Measurements from ENCODE around the gene NEDD8. TPM values are rescaled to one million over a fixed set of nuclear protein-coding genes. Genes with fewer than 3 reads are reported as not detected.
"Not testable (repeated sequence)": the region's sequence is repeated elsewhere in the genome, so short reads cannot be mapped to it uniquely, and the experiment has no call there.

Gene NEDD8
- polyA plus RNA-seq, 1 donor from 2014 or later = 273 TPM

DNA sequence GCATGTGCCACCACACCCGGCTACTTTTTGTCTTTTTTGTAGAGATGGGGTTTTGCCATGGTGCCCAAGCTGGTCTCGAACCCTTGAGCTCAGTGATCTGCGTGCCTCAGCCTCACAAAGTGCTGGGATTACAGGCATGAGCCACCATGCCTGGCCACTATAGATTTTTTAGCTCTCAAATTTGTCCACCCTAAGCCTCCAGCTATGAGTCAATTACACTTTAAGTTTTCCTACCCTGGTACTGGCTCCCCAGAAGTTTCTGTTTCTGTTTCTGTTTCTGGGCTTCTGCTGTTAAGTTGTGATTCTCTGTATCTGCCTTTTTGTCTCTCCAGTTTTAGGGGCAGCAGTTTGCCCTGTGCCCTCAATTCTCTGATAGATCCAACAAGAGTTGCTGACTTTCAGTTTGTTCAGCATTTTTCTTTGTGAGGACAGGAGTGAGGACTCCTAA lies 14.6 kb upstream of the NEDD8 start:
- H3K27me3 Mint-ChIP-seq = no peaks in the 10 kb centered on the region
- peaks cover 4% of the 10 kb centered on the region for H3K36me3 Mint-ChIP-seq
- peak overlapping the region; percentile 67 to 89 (median 78) for H3K4me3 Mint-ChIP-seq
- peak overlapping the region; percentile 57 to 91 (median 60) for H3K27ac Mint-ChIP-seq
- H3K4me1 Mint-ChIP-seq = peaks cover 17 to 35% (median 22%) of the 10 kb centered on the region in 3 donors
- H3K9me3 Mint-ChIP-seq = no peaks in the 10 kb centered on the region

DNA sequence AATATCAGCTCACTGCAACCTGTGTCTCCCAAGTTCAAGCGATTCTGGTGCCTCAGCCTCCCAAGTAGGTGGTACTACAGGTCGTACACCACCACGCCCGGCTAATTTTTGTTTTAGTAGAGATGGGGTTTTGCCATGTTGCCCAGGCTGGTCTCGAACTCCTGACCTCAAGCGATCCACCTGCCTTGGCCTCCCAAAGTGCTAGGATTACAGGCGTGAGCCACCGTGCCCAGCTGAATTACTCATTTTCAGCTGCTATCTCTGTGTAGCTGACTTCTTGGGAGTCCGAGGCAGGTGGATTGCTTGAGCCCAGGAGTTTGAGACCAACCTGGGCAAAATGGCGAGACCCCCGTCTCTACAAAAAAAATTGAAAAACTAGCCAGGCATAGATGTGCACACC lies 13.2 kb upstream of the NEDD8 start:
- not testable (repeated sequence) for H3K27me3 Mint-ChIP-seq, H3K36me3 Mint-ChIP-seq, H3K9me3 Mint-ChIP-seq
- peak overlapping the region in 2 of 4 donors; percentile 55 to 88 for H3K4me3 Mint-ChIP-seq
- H3K4me1 Mint-ChIP-seq = peaks cover 23 to 37% (median 30%) of the 10 kb centered on the region in 3 donors
- peak overlapping the region in 1 of 3 donors; percentile 77 for H3K27ac Mint-ChIP-seq

DNA sequence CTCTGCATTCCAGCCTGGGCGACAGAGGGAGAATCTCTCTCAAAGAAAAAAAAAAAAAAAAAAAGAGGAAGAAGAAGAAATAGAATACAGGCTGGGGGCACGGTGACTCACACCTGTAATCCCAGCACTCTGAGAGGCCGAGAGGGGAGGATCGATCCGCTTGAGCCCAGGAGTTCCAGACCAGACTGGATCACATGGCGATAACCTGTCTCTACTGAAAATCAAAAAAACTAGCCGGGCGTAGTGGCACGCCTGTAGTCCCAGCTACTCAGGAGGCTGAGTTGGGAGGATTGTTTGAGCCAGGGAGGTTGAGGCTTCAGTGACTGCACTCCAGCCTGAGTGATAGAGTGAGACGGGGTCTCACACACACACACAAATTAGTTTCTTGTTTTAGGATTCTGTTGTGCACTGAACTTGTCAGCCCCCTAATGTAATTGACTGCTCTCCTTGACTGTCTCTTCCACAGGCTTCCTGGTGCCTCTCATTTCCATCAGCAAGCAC lies 11.2 kb upstream of the NEDD8 start:
- peak overlapping the region; percentile 92 to 98 (median 95) for H3K4me3 Mint-ChIP-seq
- no peaks in the 10 kb centered on the region for H3K9me3 Mint-ChIP-seq
- peaks cover 38 to 45% (median 42%) of the 10 kb centered on the region in 3 donors for H3K4me1 Mint-ChIP-seq
- peaks cover 2% of the 10 kb centered on the region for H3K36me3 Mint-ChIP-seq
- no peaks in the 10 kb centered on the region for H3K27me3 Mint-ChIP-seq
- H3K27ac Mint-ChIP-seq = peak overlapping the region; percentile 98 to 100 (median 99)

DNA sequence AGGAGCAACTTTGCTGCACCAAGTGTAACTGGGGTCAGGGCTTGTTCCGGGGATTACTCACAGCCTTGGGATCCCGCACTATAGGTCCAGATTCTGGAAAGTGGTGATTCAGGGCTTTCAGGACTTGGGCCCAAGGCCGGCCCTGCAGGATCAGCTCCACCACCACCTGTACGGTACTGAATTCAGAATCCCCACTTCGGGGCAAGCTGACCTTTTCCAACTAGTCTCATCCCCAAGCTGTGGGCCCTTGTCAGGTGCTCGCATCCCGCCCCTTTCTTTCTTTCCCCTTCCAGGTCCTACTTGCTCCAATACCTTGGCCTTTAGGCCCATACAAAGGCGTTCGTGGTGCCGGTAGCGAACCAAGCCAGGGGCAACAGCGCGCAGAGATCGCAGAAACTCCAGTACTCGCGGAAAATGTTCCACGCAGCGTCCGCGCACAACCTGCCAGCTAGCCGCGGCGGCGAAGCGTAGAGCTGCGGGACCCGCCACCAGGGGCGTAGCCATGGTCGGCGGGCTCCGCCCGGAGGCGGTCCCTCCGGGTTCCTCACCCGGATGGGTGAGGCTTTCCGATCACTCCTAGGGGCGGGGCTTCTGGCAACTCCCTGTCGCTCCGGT lies 9.8 kb upstream of the NEDD8 start:
- peaks cover 2% of the 10 kb centered on the region for H3K36me3 Mint-ChIP-seq
- no peaks in the 10 kb centered on the region for H3K9me3 Mint-ChIP-seq
- H3K27ac Mint-ChIP-seq = peak overlapping the region; percentile 98 to 100 (median 99)
- peaks cover 35 to 45% (median 40%) of the 10 kb centered on the region in 3 donors for H3K4me1 Mint-ChIP-seq
- no peaks in the 10 kb centered on the region for H3K27me3 Mint-ChIP-seq
- peak overlapping the region; percentile 92 to 98 (median 95) for H3K4me3 Mint-ChIP-seq

DNA sequence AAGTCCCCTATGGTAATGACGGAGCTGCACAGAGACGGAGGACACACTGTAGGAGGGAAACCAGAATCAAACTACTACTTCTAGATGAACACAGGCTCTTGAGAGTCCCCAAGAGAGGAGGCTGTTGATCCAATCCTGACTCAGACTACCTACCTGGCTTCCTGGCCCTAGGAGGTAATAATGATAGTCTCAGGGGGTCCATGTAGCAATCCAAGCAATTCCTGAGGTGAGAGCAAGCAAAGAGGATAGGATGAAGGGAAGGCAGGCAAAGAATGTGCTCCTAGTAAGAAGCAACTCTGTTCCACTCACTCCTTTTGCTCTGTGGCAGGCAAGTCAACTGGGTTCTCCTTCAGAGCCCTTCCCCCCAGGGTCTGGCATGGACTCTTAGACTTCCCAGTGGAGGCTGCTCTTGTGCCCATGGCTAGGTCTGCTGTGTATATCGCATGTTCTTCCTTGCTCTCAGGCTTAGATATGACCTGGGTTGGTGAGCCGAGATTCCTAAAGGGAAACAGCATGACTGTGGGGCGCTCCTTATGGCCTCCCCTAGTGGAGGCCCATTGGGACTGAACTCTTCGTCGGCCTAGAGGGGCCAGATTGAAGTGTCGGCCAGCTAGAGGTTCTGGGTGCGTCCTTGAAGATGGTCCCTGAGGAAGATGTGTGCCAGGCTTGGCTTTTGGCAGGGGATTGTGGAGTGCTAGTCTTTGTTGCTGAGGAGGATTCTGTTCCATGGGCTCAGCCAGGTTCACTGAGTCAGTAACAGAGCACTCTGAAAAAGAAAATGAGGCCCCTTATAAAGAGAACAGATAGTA lies 8.1 kb upstream of the NEDD8 start:
- no peaks in the 10 kb centered on the region for H3K9me3 Mint-ChIP-seq

DNA sequence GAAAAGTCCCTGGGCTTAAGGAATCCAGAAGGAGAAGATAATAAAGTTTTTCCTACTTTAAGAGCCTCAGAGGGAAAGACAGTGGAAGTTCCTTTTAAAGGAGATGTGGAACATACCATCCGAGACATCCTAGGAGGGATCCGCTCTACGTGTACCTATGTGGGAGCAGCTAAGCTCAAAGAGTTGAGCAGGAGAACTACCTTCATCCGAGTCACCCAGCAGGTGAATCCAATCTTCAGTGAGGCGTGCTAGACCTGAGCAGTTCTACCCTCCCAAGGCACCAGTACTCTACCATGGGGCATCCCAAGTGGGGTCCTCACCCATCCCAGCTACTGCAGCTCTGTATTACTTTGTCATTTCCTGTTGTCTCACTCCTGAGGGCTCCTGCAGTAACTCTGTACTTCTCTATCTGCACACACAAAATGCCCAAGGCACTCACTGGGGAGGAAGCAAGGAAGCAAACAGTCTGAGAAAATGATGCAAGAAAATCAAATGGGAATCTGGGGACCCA lies 6.4 kb upstream of the NEDD8 start:
- H3K4me1 Mint-ChIP-seq = peaks cover 31 to 48% (median 45%) of the 10 kb centered on the region in 3 donors

More for the DNA sequence above, 8.1 kb upstream of the NEDD8 start:
- no peaks in the 10 kb centered on the region for H3K27me3 Mint-ChIP-seq
- peaks cover 2% of the 10 kb centered on the region for H3K36me3 Mint-ChIP-seq
- H3K27ac Mint-ChIP-seq = peak overlapping the region; percentile 44 to 92 (median 59)
- H3K4me3 Mint-ChIP-seq = peak overlapping the region; percentile 79 to 96 (median 93)
- H3K4me1 Mint-ChIP-seq = peaks cover 39 to 45% (median 44%) of the 10 kb centered on the region in 3 donors

DNA sequence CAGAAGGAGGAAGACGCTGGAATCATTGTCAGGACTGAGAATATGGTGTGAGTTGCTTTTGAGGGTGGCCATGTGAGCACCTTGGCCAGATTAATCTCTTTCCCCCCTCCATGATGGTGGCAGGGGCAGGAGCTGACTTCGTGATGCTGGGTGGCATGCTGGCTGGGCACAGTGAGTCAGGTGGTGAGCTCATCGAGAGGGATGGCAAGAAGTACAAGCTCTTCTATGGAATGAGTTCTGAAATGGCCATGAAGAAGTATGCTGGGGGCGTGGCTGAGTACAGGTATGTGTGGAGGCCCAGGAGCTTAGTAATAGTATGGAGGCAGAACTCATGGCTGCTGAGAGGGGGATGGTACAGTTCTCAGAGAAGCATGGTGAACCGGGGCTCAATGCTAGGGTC lies 6.0 kb upstream of the NEDD8 start:
- peaks cover 28 to 52% (median 44%) of the 10 kb centered on the region in 3 donors for H3K4me1 Mint-ChIP-seq
- peak overlapping the region in 2 of 4 donors; percentile 39 to 92 for H3K4me3 Mint-ChIP-seq
- H3K9me3 Mint-ChIP-seq = no peaks in the 10 kb centered on the region
- no peaks in the 10 kb centered on the region for H3K27me3 Mint-ChIP-seq
- peak overlapping the region in 1 of 3 donors; percentile 39 for H3K27ac Mint-ChIP-seq
- no peaks in the 10 kb centered on the region for H3K36me3 Mint-ChIP-seq

More for the DNA sequence above, 6.4 kb upstream of the NEDD8 start:
- Mint-ChIP-seq H3K9me3 (no peaks in the 10 kb centered on the region), H3K4me3 (peak overlapping the region in 2 of 4 donors; percentile 39 to 92), H3K36me3 (no peaks in the 10 kb centered on the region), H3K27me3 (no peaks in the 10 kb centered on the region), H3K27ac (peak overlapping the region; percentile 35 to 92 (median 84))

DNA sequence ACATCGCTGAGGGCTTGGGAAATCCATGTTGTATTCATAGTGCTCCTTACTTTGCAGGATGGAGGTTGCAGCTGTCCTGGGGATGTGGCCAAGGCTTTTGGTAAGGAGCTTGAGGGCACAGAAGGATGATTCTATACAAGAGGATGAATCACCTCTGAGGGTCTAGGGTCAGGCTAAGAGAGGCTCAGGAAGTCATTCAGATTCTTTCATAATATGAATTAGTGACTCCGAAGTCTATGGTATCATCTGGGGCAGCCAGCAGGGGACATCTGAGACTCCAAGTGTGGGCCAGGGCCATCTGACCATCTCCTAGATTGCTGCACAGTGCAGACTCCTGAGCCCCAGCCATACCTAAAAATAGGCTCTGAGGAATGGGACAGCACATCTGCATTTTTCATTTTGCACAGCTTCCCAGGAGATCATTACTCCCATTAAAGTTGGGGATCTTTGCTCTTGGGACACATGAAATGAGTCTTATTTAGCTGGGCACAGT lies 5.3 kb upstream of the NEDD8 start:
- Mint-ChIP-seq H3K9me3 (no peaks in the 10 kb centered on the region), H3K27me3 (no peaks in the 10 kb centered on the region), H3K4me1 (peaks cover 21 to 53% (median 49%) of the 10 kb centered on the region in 3 donors), H3K36me3 (no peaks in the 10 kb centered on the region), H3K27ac (peak overlapping the region in 1 of 3 donors; percentile 39), H3K4me3 (peak overlapping the region in 2 of 4 donors; percentile 1 to 92)

DNA sequence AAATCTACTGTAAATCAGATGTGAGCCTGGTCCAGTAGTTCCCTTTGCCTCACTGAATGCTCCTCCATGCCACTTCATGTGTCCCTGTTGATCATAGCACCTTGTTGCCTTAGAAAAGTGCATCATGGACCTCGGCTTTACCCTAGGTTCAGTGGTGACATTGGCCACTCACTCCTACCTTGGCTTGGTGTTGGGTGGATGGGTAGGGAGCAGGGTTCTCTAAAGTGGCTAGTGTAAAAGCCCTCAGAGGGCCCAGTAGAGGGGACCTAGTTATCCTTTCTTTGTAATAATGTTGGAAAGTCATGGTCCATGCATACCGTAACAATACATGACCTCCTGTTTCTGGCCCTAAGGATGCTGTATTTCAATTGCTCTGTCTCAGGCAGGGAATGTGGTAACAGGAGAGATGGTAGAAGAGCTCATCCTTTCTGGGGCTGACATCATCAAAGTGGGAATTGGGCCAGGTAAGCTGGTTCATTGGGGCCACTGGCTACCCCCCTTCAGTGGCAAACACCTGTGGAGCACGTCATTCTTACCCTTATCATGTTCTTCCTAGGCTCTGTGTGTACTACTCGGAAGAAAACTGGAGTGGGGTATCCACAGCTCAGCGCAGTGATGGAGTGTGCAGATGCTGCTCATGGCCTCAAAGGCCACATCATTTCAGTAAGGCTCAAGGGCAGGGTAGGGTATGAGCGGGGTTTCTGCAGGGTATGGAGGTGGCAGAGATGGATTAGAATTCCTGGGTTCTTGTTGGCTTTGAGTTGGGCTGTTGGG lies 4.7 kb upstream of the NEDD8 start:
- Mint-ChIP-seq H3K9me3 (no peaks in the 10 kb centered on the region), H3K4me3 (peak overlapping the region in 1 of 4 donors; percentile 92), H3K27ac (peak overlapping the region in 1 of 3 donors; percentile 77), H3K27me3 (no peaks in the 10 kb centered on the region), H3K4me1 (peaks cover 23 to 53% (median 48%) of the 10 kb centered on the region in 3 donors), H3K36me3 (no peaks in the 10 kb centered on the region)

DNA sequence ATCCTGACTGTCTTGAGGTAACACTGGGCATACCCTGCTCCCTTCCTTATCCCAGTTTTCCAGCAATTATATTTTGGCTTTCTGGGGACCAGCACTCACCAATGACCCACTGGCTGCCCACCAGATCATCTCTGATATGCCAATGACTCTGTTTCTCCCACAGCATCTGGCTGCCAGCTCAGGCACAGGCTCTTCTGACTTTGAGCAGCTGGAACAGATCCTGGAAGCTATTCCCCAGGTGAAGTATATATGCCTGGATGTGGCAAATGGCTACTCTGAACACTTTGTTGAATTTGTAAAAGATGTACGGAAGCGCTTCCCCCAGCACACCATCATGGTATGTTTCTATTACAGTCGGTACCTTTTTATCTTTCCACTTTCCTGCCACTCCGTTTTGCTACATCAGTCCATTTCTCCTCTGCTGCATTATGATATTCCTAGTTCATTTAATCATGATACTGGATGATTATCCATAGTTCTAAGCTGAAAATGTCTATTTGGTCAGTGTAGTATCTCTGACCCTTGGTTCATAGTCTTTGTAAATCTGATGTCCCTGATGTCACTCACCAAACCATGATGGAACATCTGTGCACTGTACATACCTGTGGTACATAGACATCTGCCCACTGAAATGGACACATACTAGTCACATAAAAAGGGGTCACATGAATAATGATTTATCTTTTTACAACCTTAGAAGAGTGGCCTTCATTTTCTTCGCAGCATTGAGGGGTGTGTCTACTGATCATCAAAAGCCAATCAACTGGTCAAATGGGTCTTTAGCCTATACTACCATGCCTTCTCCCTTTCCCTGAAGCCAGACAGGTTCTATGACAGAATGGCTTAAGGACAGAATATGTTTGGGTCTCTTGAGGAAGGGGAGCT lies 3.9 kb upstream of the NEDD8 start:
- H3K36me3 Mint-ChIP-seq = no peaks in the 10 kb centered on the region
- peak overlapping the region in 1 of 4 donors; percentile 92 for H3K4me3 Mint-ChIP-seq
- H3K27me3 Mint-ChIP-seq = no peaks in the 10 kb centered on the region
- no peaks in the 10 kb centered on the region for H3K9me3 Mint-ChIP-seq
- peak overlapping the region; percentile 76 to 81 (median 77) for H3K27ac Mint-ChIP-seq
- peaks cover 30 to 57% (median 53%) of the 10 kb centered on the region in 3 donors for H3K4me1 Mint-ChIP-seq

DNA sequence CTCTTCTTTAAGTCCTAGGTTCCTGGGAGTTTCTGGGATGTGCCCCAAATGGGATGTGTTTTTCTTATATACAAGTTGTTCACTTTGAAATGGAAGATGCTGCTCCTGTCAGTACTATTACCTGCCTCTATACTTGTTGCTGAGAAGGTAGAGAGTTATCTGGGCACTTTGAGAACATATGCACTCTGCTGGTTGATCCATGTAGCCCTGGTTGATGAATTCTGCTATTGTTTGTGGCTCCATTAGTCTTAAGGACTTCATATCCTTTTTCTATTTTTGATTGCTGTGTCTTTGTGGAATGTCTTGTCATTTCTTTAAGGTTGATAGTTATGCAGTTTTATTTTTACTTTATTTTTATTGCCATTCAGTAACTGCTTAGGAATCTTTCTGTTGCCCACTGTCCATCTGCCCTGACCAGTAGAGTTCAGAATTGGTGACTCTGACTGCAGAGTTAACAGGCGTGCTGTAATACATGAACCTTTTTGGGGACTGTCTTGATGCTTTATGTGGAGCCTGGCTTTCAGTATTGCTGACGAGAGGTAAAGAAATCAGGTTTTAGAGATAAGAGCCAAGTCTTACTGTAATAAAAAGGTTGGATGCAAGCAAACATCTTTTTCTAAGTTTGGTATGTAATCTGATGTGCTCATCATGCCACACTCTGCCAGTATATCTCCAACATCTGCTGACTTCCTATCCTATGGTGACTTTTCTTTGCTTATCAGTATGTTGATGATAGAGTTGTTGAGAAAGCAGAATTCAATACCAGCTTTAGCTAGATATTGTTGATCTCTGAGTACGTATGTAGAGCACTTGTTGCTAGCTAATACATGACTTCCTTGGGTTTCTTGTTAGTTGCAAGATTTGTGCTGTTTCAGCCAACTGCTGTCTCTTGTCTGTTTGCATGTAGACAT lies 2.2 kb upstream of the NEDD8 start:
- Mint-ChIP-seq H3K4me1 (peaks cover 22 to 45% (median 41%) of the 10 kb centered on the region in 3 donors), H3K4me3 (peak overlapping the region; percentile 16 to 92 (median 42)), H3K9me3 (no peaks in the 10 kb centered on the region), H3K36me3 (no peaks in the 10 kb centered on the region), H3K27me3 (no peaks in the 10 kb centered on the region), H3K27ac (peak overlapping the region; percentile 82 to 89 (median 88))

DNA sequence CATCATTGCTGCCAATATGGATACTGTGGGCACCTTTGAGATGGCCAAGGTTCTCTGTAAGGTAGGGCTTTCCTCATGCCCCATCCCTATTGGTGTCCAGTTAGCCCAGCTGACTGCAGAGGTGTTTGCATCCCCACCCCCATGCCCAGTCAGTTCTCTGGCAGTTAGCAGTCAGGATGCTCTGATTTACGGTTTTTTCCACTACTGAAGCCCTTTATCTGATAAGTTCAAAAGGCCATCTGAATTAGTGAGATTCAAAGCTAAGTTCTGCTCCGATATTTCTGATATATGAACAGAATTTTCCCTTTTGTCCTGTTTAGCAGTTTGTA lies 1.3 kb upstream of the NEDD8 start:
- H3K4me1 Mint-ChIP-seq = peaks cover 25 to 38% (median 35%) of the 10 kb centered on the region in 3 donors
- peak overlapping the region; percentile 92 to 100 (median 99) for H3K4me3 Mint-ChIP-seq
- no peaks in the 10 kb centered on the region for H3K36me3 Mint-ChIP-seq
- H3K9me3 Mint-ChIP-seq = no peaks in the 10 kb centered on the region
- H3K27ac Mint-ChIP-seq = peak overlapping the region in 2 of 3 donors; percentile 88 to 94
- no peaks in the 10 kb centered on the region for H3K27me3 Mint-ChIP-seq

Measured in IgD-negative memory B cell (primary cell).